Cerebellar cortex (tissue), 1 donor: ENCODE data around the gene FOXF1.

Experiments used
- DNase-seq: peaks from one replicate; pipeline ENCODE4 v3.0.0-alpha.2; 2015; ENCODE audit warnings: low spot score

Gene FOXF1

GRCh38 chr16:86534779-86535615 lies 24.7 kb downstream of the FOXF1 start:
- DNase-seq: no peak

GRCh38 chr16:86536621-86537020 lies 26.3 kb downstream of the FOXF1 start:
- DNase-seq: no peak

- DNase-seq: no peak
These were observed 27.2 kb downstream of the FOXF1 start for GRCh38 chr16:86537486-86537885.

- no peak for DNase-seq
These were observed 28.0 kb downstream of the FOXF1 start for GRCh38 chr16:86538196-86538780.

- DNase-seq: no peak
These were observed 30.6 kb downstream of the FOXF1 start for GRCh38 chr16:86540894-86541293.

GRCh38 chr16:86541560-86541959 lies 31.2 kb downstream of the FOXF1 start:
- no peak for DNase-seq

GRCh38 chr16:86542756-86543750 lies 32.7 kb downstream of the FOXF1 start:
- DNase-seq: no peak

GRCh38 chr16:86545481-86545880 lies 35.2 kb downstream of the FOXF1 start:
- no peak for DNase-seq

GRCh38 chr16:86545954-86546637 lies 35.8 kb downstream of the FOXF1 start:
- DNase-seq: no peak

- no peak for DNase-seq
These were observed 36.3 kb downstream of the FOXF1 start for GRCh38 chr16:86546638-86547013.

- DNase-seq: no peak
These were observed 37.0 kb downstream of the FOXF1 start for GRCh38 chr16:86547286-86547685.

- no peak for DNase-seq
These were observed 39.0 kb downstream of the FOXF1 start for GRCh38 chr16:86549076-86549892.

- DNase-seq: no peak
These were observed 39.5 kb downstream of the FOXF1 start for GRCh38 chr16:86549893-86550190.

- DNase-seq: no peak
These were observed 40.0 kb downstream of the FOXF1 start for GRCh38 chr16:86550281-86550680.

GRCh38 chr16:86553356-86553755 lies 43.0 kb downstream of the FOXF1 start:
- DNase-seq: no peak

GRCh38 chr16:86554599-86554916 lies 44.2 kb downstream of the FOXF1 start:
- no peak for DNase-seq

- peak; percentile 84 for DNase-seq
These were observed 44.8 kb downstream of the FOXF1 start, which contains the start of gene MTHFSD for GRCh38 chr16:86554917-86555703. MTHFSD (minus strand) TSS chr16:86555235; CDS start chr16:86555184, 51 bp downstream.

- DNase-seq: no peak
These were observed 45.4 kb downstream of the FOXF1 start for GRCh38 chr16:86555704-86556075.

GRCh38 chr16:86556576-86556975 lies 46.2 kb downstream of the FOXF1 start:
- DNase-seq: no peak

GRCh38 chr16:86557587-86557986 lies 47.3 kb downstream of the FOXF1 start:
- DNase-seq: no peak
